Neural cell (in vitro differentiated cells): ENCODE results near the gene PTPRN2. TPM values are rescaled to one million over a fixed set of nuclear protein-coding genes. Genes with fewer than 3 reads are reported as not detected.

Source experiments
- H2AFZ ChIP-seq: fragments of 200-600, 300-800 bp; sonication (generic), shearing (Covaris generic); 2 replicates; pipeline ENCODE4 v1.6.0; 2014; ENCODE audit warnings: low read depth, mild to moderate bottlenecking, antibody characterized with exemption, low read length, moderate library complexity
- H3F3A ChIP-seq: fragments of 200-600 bp; shearing (Covaris generic); 2 replicates; pipeline ENCODE4 v1.6.1; 2016; ENCODE audit warnings: mild to moderate bottlenecking, moderate library complexity, mixed read lengths, antibody characterized with exemption, low read length; ENCODE audit not compliant: insufficient read depth, poor library complexity, severe bottlenecking
- H3K27ac ChIP-seq: fragments of 200-600, 300-800 bp; sonication (generic), shearing (Covaris generic); 2 replicates; pipeline ENCODE4 v1.5.1; 2014; ENCODE audit warnings: mild to moderate bottlenecking, low read length, moderate library complexity
- H3K27me3 ChIP-seq: fragments of 300-800, 200-600 bp; sonication (generic), shearing (Covaris generic); 2 replicates; pipeline ENCODE4 v1.6.0; 2014; ENCODE audit warnings: mild to moderate bottlenecking, low read depth, low read length, moderate library complexity; ENCODE audit not compliant: insufficient read depth
- H3K36me3 ChIP-seq: fragments of 300-800, 200-600 bp; sonication (generic), shearing (Covaris generic); 2 replicates; pipeline ENCODE4 v1.5.1; 2014; ENCODE audit warnings: mild to moderate bottlenecking, antibody characterized with exemption, low read length, moderate library complexity; ENCODE audit not compliant: insufficient read depth
- H3K4me2 ChIP-seq: fragments of 300-800, 200-600 bp; sonication (generic), shearing (Covaris generic); 2 replicates; pipeline ENCODE4 v1.6.0; 2014; ENCODE audit warnings: mild to moderate bottlenecking, low read length
- H3K4me3 ChIP-seq: fragments of 300-800, 200-600 bp; sonication (generic), shearing (Covaris generic); 2 replicates; pipeline ENCODE4 v1.5.1; 2014; ENCODE audit warnings: mild to moderate bottlenecking, low read length, moderate library complexity
- H3K79me2 ChIP-seq: fragments of 200-600 bp; shearing (Covaris generic); replicated peaks from 2 replicates; pipeline ENCODE4 v1.6.0; 2014; ENCODE audit warnings: mild to moderate bottlenecking, low read length, moderate library complexity; ENCODE audit not compliant: insufficient read depth
- H3K9ac ChIP-seq: fragments of 300-800, 200-600 bp; sonication (generic), shearing (Covaris generic); 2 replicates; pipeline ENCODE4 v1.6.1; 2016; ENCODE audit warnings: mild to moderate bottlenecking, low read length, mixed read lengths
- H3K9me2 ChIP-seq: fragments of 200-600 bp; shearing (Covaris generic); 2 replicates; pipeline ENCODE4 v1.6.1; 2016; ENCODE audit warnings: mild to moderate bottlenecking, low read length, mixed read lengths; ENCODE audit not compliant: insufficient read depth
- H3K9me3 ChIP-seq: fragments of 200-600, 300-800 bp; sonication (generic), shearing (Covaris generic); 2 replicates; pipeline ENCODE4 v1.6.1; 2016; ENCODE audit warnings: mild to moderate bottlenecking, mixed run types, low read length, moderate library complexity, mixed read lengths
- H4K20me1 ChIP-seq: fragments of 200-600 bp; shearing (Covaris generic); 2 replicates; pipeline ENCODE4 v1.6.1; 2016; ENCODE audit warnings: mild to moderate bottlenecking, mixed run types; ENCODE audit not compliant: insufficient read depth
- EP300 ChIP-seq: fragments of 450-650 bp; conservative IDR thresholded peaks from 2 replicates; pipeline ENCODE4 v1.6.1; 2014; ENCODE audit warnings: antibody characterized with exemption, mild to moderate bottlenecking, moderate library complexity; ENCODE audit not compliant: poor library complexity, severe bottlenecking
- EZH2 ChIP-seq: fragments of 200-600, 300-800 bp; shearing (Covaris generic), sonication (generic); IDR thresholded peaks from 2 replicates; pipeline ENCODE4 v1.6.1; 2014; ENCODE audit warnings: antibody characterized with exemption, low read length, borderline replicate concordance, mild to moderate bottlenecking; ENCODE audit not compliant: insufficient read depth, poor library complexity, severe bottlenecking
- MXI1 ChIP-seq: fragments of 450-650 bp; conservative IDR thresholded peaks from 2 replicates; pipeline ENCODE4 v1.6.1; 2014; ENCODE audit warnings: antibody characterized with exemption, mild to moderate bottlenecking; ENCODE audit not compliant: poor library complexity, severe bottlenecking
- POLR2AphosphoS5 ChIP-seq: IDR thresholded peaks from 2 replicates; pipeline ENCODE4 v1.6.1; 2012
- RAD21 ChIP-seq: fragments of 450-650 bp; conservative IDR thresholded peaks from 2 replicates; pipeline ENCODE4 v1.6.1; 2014; ENCODE audit warnings: antibody characterized with exemption, mild to moderate bottlenecking, moderate library complexity
- SMC3 ChIP-seq: fragments of 450-650 bp; conservative IDR thresholded peaks from 2 replicates; pipeline ENCODE4 v1.6.1; 2014; ENCODE audit warnings: antibody characterized with exemption, mild to moderate bottlenecking, moderate library complexity; ENCODE audit not compliant: poor library complexity
- TAF1 ChIP-seq: IDR thresholded peaks from 2 replicates; pipeline ENCODE4 v1.6.1; 2012; ENCODE audit warnings: low read depth
- polyA plus RNA-seq: library from polyadenylated mRNA; depleted of rRNA; stranded (reverse); fragments of >200 nt; gene quantifications from 2 replicates; pipeline ENCODE4 v1.2.3, GENCODE V29; 2014
- TF ChIP-seq, protein P1 (sequence below): IDR thresholded peaks from 2 replicates; pipeline ENCODE4 v1.6.1; 2012; ENCODE audit warnings: borderline replicate concordance
- TF ChIP-seq, protein P2 (sequence below): fragments of 450-650 bp; IDR thresholded peaks from 2 replicates; pipeline ENCODE4 v1.5.1; 2014; ENCODE audit warnings: antibody characterized with exemption, mild to moderate bottlenecking, moderate library complexity; ENCODE audit not compliant: poor library complexity, severe bottlenecking

Gene PTPRN2
- polyA plus RNA-seq, 1 donor from 2014 or later = 31.0 TPM

- no peak overlapping the region for H3K27ac ChIP-seq
- H3K4me2 ChIP-seq = peak overlapping the region; percentile 61
- H3K9me2 ChIP-seq = no peaks in the 10 kb centered on the region
- no peak overlapping the region for H2AFZ ChIP-seq
- H3K9ac ChIP-seq = peak overlapping the region; percentile 81
- H3K36me3 ChIP-seq = no peaks in the 10 kb centered on the region
- peak overlapping the region; percentile 67 for H3K4me3 ChIP-seq
- H3K79me2 ChIP-seq = peaks cover 3% of the 10 kb centered on the region
- TF ChIP-seq TAF1 (no peak), POLR2AphosphoS5 (peak; percentile 35), MXI1 (peak; percentile 38), SMC3 (peak; percentile 37), EZH2 (no peak), EP300 (no peak), RAD21 (peak; percentile 32)
- TF ChIP-seq, protein P1, sequence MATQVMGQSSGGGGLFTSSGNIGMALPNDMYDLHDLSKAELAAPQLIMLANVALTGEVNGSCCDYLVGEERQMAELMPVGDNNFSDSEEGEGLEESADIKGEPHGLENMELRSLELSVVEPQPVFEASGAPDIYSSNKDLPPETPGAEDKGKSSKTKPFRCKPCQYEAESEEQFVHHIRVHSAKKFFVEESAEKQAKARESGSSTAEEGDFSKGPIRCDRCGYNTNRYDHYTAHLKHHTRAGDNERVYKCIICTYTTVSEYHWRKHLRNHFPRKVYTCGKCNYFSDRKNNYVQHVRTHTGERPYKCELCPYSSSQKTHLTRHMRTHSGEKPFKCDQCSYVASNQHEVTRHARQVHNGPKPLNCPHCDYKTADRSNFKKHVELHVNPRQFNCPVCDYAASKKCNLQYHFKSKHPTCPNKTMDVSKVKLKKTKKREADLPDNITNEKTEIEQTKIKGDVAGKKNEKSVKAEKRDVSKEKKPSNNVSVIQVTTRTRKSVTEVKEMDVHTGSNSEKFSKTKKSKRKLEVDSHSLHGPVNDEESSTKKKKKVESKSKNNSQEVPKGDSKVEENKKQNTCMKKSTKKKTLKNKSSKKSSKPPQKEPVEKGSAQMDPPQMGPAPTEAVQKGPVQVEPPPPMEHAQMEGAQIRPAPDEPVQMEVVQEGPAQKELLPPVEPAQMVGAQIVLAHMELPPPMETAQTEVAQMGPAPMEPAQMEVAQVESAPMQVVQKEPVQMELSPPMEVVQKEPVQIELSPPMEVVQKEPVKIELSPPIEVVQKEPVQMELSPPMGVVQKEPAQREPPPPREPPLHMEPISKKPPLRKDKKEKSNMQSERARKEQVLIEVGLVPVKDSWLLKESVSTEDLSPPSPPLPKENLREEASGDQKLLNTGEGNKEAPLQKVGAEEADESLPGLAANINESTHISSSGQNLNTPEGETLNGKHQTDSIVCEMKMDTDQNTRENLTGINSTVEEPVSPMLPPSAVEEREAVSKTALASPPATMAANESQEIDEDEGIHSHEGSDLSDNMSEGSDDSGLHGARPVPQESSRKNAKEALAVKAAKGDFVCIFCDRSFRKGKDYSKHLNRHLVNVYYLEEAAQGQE = no peak
- TF ChIP-seq, protein P2, sequence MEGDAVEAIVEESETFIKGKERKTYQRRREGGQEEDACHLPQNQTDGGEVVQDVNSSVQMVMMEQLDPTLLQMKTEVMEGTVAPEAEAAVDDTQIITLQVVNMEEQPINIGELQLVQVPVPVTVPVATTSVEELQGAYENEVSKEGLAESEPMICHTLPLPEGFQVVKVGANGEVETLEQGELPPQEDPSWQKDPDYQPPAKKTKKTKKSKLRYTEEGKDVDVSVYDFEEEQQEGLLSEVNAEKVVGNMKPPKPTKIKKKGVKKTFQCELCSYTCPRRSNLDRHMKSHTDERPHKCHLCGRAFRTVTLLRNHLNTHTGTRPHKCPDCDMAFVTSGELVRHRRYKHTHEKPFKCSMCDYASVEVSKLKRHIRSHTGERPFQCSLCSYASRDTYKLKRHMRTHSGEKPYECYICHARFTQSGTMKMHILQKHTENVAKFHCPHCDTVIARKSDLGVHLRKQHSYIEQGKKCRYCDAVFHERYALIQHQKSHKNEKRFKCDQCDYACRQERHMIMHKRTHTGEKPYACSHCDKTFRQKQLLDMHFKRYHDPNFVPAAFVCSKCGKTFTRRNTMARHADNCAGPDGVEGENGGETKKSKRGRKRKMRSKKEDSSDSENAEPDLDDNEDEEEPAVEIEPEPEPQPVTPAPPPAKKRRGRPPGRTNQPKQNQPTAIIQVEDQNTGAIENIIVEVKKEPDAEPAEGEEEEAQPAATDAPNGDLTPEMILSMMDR = no peak
- H3F3A ChIP-seq = no peaks in the 10 kb centered on the region
- H4K20me1 ChIP-seq = no peaks in the 10 kb centered on the region
- peaks cover 20% of the 10 kb centered on the region for H3K27me3 ChIP-seq
- no peaks in the 10 kb centered on the region for H3K9me3 ChIP-seq
These were observed 993 bp downstream of the PTPRN2 start for GRCh38 chr7:158586499-158587161.

- no peak overlapping the region for H3K27ac ChIP-seq
- no peak overlapping the region for H2AFZ ChIP-seq
- H3K36me3 ChIP-seq = no peaks in the 10 kb centered on the region
- H3K9ac ChIP-seq = peak overlapping the region; percentile 81
- TF ChIP-seq POLR2AphosphoS5 (no peak), MXI1 (no peak), EP300 (no peak), TAF1 (no peak), EZH2 (no peak), RAD21 (no peak)
- TF ChIP-seq, protein P1 = no peak
- no peaks in the 10 kb centered on the region for H3K9me3 ChIP-seq
- H3F3A ChIP-seq = no peaks in the 10 kb centered on the region
- peak overlapping the region; percentile 61 for H3K4me2 ChIP-seq
- H3K4me3 ChIP-seq = peak overlapping the region; percentile 67
- no peaks in the 10 kb centered on the region for H3K9me2 ChIP-seq
- peaks cover 20% of the 10 kb centered on the region for H3K27me3 ChIP-seq
- H3K79me2 ChIP-seq = peaks cover 6% of the 10 kb centered on the region
- no peaks in the 10 kb centered on the region for H4K20me1 ChIP-seq
These were observed 1.7 kb downstream of the PTPRN2 start for GRCh38 chr7:158585721-158586498.
